B cell (primary cell): Measurements from ENCODE around the gene PNPLA2. TPM values are rescaled to one million over a fixed set of nuclear protein-coding genes. Genes with fewer than 3 reads are reported as not detected.

Experiments
- ATAC-seq: fragments of 200-7000 bp; cut with Tn5 transposase; one replicate; pipeline ENCODE4 v1.10.0; 2021; ENCODE audit warnings: low read depth, mild to moderate bottlenecking, moderate number of reproducible peaks, moderate library complexity
- CTCF ChIA-PET: fragments of 350-600 bp; sonication (Branson Sonifier 250); formaldehyde crosslinking; loops from one replicate; lab custom pipeline; 2021; ENCODE audit warnings: antibody characterized with exemption, inconsistent platforms; lab: Charles Lee
- POLR2A ChIA-PET: fragments of 350-600 bp; sonication (Branson Sonifier 250); formaldehyde crosslinking; loops from one replicate; lab custom pipeline; 2021; ENCODE audit warnings: antibody characterized with exemption; lab: Charles Lee
- DNase-seq: peaks from one replicate; pipeline ENCODE4 v3.0.0; 2013
- H2AFZ ChIP-seq: 2 replicates; pipeline ENCODE4 v1.6.1; 2012; ENCODE audit warnings: mild to moderate bottlenecking, low read depth, low read length; ENCODE audit not compliant: insufficient read depth, poor library complexity, severe bottlenecking
- H3K27ac ChIP-seq, 2 donors: 1 replicate in 1 of 2; 2 replicates in 1 of 2; pipeline ENCODE4 v1.5.1; 2012 to 2013; ENCODE audit warnings: low read length in 2 of 2, mild to moderate bottlenecking in 2 of 2, moderate library complexity in 1 of 2
- H3K27me3 ChIP-seq, 4 experiments: fragments of 200-600 bp in 1 of 4; sonication (generic) in 1 of 4; replicated peaks in 1 of 4; 1 replicate in 2 of 4; 2 replicates in 2 of 4; pipeline versions ENCODE4 v1.6.1 to v1.7.0; 2013 to 2016; ENCODE audit warnings: low read length in 3 of 4, mild to moderate bottlenecking in 2 of 4, mixed read lengths in 1 of 4, moderate library complexity in 1 of 4; ENCODE audit not compliant: insufficient read depth in 4 of 4, control insufficient read depth in 3 of 4; ENCODE audit errors: control extremely low read depth in 1 of 4
- H3K36me3 ChIP-seq, 2 experiments: replicated peaks in 1 of 2; 1 replicate in 1 of 2; 2 replicates in 1 of 2; pipeline versions ENCODE4 v1.6.1 to v1.7.1; 2013; ENCODE audit warnings: low read length in 1 of 2; ENCODE audit not compliant: insufficient read depth in 2 of 2, control insufficient read depth in 1 of 2; ENCODE audit errors: control extremely low read depth in 1 of 2, extremely low read depth in 1 of 2
- H3K4me1 ChIP-seq, 2 donors: fragments of 200-600 bp in 1 of 2; sonication (generic) in 1 of 2; 1 replicate in 1 of 2; 2 replicates in 1 of 2; pipeline versions ENCODE4 v1.5.1 to v1.6.1; 2013 to 2017; ENCODE audit warnings: low read length in 2 of 2; ENCODE audit not compliant: control insufficient read depth in 2 of 2, insufficient read depth in 2 of 2
- H3K4me2 ChIP-seq: replicated peaks from 2 replicates; pipeline ENCODE3; 2012; ENCODE audit warnings: mild to moderate bottlenecking, low read depth, low read length; ENCODE audit not compliant: poor library complexity, severe bottlenecking
- H3K4me3 ChIP-seq, 5 experiments: fragments of 200-600 bp in 1 of 5; sonication (generic) in 1 of 5; 1 replicate in 3 of 5; 2 replicates in 2 of 5; pipeline versions ENCODE4 v1.5.1 to v1.7.0; 2011 to 2016; ENCODE audit warnings: low read length in 4 of 5, mild to moderate bottlenecking in 4 of 5, low read depth in 2 of 5, control low read depth in 1 of 5, moderate library complexity in 1 of 5; ENCODE audit not compliant: insufficient read depth in 1 of 5; ENCODE audit errors: control extremely low read depth in 1 of 5, extremely low read depth in 1 of 5
- H3K79me2 ChIP-seq: fragments of 200-600 bp; sonication (generic); one replicate; pipeline ENCODE4 v1.6.0; 2016; ENCODE audit warnings: low read length; ENCODE audit not compliant: control insufficient read depth, insufficient read depth
- H3K9ac ChIP-seq: fragments of 200-600 bp; sonication (generic); 2 replicates; pipeline ENCODE4 v1.6.1; 2017; ENCODE audit warnings: mild to moderate bottlenecking, low read length, moderate library complexity
- H3K9me3 ChIP-seq, 3 donors: one replicate each; pipeline versions ENCODE4 v1.6.1 to v1.7.1; 2013; ENCODE audit warnings: low read length in 2 of 3; ENCODE audit not compliant: control insufficient read depth in 2 of 3, insufficient read depth in 1 of 3; ENCODE audit errors: control extremely low read depth in 1 of 3
- H4K20me1 ChIP-seq: 2 replicates; pipeline ENCODE4 v1.6.0; 2012; ENCODE audit warnings: mild to moderate bottlenecking, low read length; ENCODE audit not compliant: insufficient read depth, control insufficient read depth, poor library complexity, severe bottlenecking
- H3K27ac Mint-ChIP-seq: one replicate; pipeline ENCODE4 v1.8.0; 2021; ENCODE audit warnings: mixed read lengths
- H3K27me3 Mint-ChIP-seq: one replicate; pipeline ENCODE4 v1.8.0; 2021; ENCODE audit warnings: mixed read lengths
- H3K4me1 Mint-ChIP-seq: one replicate; pipeline ENCODE4 v1.8.0; 2021; ENCODE audit warnings: mixed read lengths
- H3K4me3 Mint-ChIP-seq: one replicate; pipeline ENCODE4 v1.8.0; 2021; ENCODE audit warnings: mixed read lengths
- H3K9me3 Mint-ChIP-seq: one replicate; pipeline ENCODE4 v1.8.0; 2022; ENCODE audit warnings: mixed read lengths; ENCODE audit not compliant: insufficient read depth
- EZH2 ChIP-seq: IDR thresholded peaks from 2 replicates; pipeline ENCODE4 v1.6.1; 2012; ENCODE audit warnings: borderline replicate concordance, low read depth, mild to moderate bottlenecking, moderate library complexity, low read length; ENCODE audit not compliant: insufficient read depth, poor library complexity, severe bottlenecking
- WGBS: methylation state at CpG from one replicate; pipeline ENCODE4 v1.1.5; 2013; ENCODE audit warnings: missing lambda C conversion rate; ENCODE audit not compliant: insufficient coverage; 5-methylcytosine and 5-hydroxymethylcytosine counted together
- intact Hi-C: fragments of 100-400 bp; cut with micrococcal nuclease; formaldehyde crosslinking; loops from one replicate; pipeline ENCODE4 v1.10.0; 2022
- polyA plus RNA-seq: library from polyadenylated mRNA; depleted of rRNA; stranded (reverse); fragments of >200 nt; gene quantifications from 2 replicates; pipeline ENCODE4 v1.2.3, GENCODE V29; 2012
- total RNA-seq, 2 donors: library from RNA; stranded (reverse); fragments of 120-200 nt in 1 of 2; gene quantifications; 1 replicate in 1 of 2; 2 replicates in 1 of 2; pipeline versions ENCODE4 v1.2.3 to v1.2.4, GENCODE V29; 2013 to 2022
- TF ChIP-seq, protein P1 (sequence below): fragments of 200-600 bp; IDR thresholded peaks from one replicate; pipeline ENCODE4 v1.8.0; 2022; ENCODE audit warnings: antibody characterized with exemption, mild to moderate bottlenecking

Gene PNPLA2
- total and polyA plus RNA-seq, 2 donors (not counting 1 experiment from before 2014, with no cell fraction given): 208 to 276 TPM

DNA sequence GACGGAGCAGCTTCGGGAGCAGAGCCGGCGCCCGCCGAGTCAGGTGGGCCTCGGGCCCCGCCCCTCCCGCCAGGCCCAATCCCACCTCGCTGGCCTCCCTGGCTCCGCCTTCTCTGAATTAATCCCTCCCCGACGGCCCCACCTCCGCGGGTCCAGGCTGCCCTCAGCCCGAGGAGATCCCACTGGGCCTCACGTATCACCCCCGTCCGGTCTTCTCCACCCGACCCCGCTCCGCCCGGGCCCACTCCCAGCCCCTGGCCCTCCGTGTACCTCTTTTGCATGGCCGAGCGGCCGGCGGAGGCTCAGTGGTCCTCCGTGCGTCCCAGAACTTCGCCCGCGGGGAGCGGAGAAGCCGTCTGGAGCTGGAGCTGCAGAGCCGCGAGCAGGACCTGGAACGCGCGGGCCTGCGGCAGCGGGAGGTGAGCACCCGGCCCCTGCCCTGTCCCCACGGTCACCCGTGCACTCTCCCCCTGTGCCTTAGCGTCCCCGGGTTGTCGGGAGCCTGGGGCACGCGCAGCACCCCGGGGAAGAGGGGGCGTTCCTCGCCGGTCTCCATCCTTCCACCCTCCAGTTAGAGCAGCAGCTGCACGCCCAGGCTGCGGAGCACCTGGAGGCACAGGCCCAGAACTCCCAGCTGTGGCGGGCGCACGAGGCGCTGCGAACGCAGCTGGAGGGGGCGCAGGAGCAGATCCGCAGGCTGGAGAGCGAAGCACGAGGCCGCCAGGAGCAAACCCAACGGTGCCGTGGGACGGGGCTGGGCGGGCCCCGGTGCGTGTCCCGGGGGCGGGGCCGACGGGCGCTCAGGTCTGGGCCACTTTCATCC, 11.8 kb downstream of the PNPLA2 start:
- H3K27ac ChIP-seq: no peak overlapping the region
- DNase-seq: peak; percentile 79
- peak overlapping the region; percentile 68 for H3K9ac ChIP-seq
- H3K9me3 Mint-ChIP-seq: no peaks in the 10 kb centered on the region
- H3K79me2 ChIP-seq: no peaks in the 10 kb centered on the region
- peaks cover 7% of the 10 kb centered on the region for H3K27me3 Mint-ChIP-seq
- peak overlapping the region in 4 of 5 experiments; percentile 36 to 55 (median 48) for H3K4me3 ChIP-seq
- H3K27me3 ChIP-seq: peaks cover 0 to 65% (median 20%) of the 10 kb centered on the region in 4 experiments
- TF ChIP-seq EZH2: no peak
- TF ChIP-seq, protein P1, sequence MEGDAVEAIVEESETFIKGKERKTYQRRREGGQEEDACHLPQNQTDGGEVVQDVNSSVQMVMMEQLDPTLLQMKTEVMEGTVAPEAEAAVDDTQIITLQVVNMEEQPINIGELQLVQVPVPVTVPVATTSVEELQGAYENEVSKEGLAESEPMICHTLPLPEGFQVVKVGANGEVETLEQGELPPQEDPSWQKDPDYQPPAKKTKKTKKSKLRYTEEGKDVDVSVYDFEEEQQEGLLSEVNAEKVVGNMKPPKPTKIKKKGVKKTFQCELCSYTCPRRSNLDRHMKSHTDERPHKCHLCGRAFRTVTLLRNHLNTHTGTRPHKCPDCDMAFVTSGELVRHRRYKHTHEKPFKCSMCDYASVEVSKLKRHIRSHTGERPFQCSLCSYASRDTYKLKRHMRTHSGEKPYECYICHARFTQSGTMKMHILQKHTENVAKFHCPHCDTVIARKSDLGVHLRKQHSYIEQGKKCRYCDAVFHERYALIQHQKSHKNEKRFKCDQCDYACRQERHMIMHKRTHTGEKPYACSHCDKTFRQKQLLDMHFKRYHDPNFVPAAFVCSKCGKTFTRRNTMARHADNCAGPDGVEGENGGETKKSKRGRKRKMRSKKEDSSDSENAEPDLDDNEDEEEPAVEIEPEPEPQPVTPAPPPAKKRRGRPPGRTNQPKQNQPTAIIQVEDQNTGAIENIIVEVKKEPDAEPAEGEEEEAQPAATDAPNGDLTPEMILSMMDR: no peak
- peaks cover 53% of the 10 kb centered on the region for H3K4me1 Mint-ChIP-seq
- ChIA-PET POLR2A (interaction anchor here (0.7 to 6.4 kb wide), 5 partner anchors 11 to 35 kb away, joined by 3 to 57 read pairs (median 11); partner anchors contain the start of genes PNPLA2, POLR2L and TSPAN4), CTCF (interaction anchor here (0.7 to 1.4 kb wide), 3 partner anchors 18 to 21 kb away, joined by 3 read pairs; partner anchors contain the start of gene RPLP2)
- no peak overlapping the region for H3K27ac Mint-ChIP-seq
- peaks cover 69 to 76% of the 10 kb centered on the region in 2 donors for H3K4me1 ChIP-seq
- intact Hi-C loops: loop anchor here (1.0 kb wide), 1 partner anchor 10 kb away; no protein-coding TSS in a partner anchor
- H3K9me3 ChIP-seq: peaks cover 0 to 15% (median 0%) of the 10 kb centered on the region in 3 donors
- peak overlapping the region; percentile 88 for H3K4me3 Mint-ChIP-seq
- H3K36me3 ChIP-seq: no peaks in the 10 kb centered on the region
- H3K4me2 ChIP-seq: peak overlapping the region; percentile 99
- peak; percentile 65 for ATAC-seq
- H2AFZ ChIP-seq: peak overlapping the region; percentile 78
- WGBS: 1% methylated on average over 66 of the region's 78 CpGs
- peaks cover 54% of the 10 kb centered on the region for H4K20me1 ChIP-seq
